ENCODE data around the gene PLA2G6.
"Not testable (repeated sequence)": the region's sequence is repeated elsewhere in the genome, so short reads cannot be mapped to it uniquely, and the experiment has no call there.

Gene PLA2G6

DNA sequence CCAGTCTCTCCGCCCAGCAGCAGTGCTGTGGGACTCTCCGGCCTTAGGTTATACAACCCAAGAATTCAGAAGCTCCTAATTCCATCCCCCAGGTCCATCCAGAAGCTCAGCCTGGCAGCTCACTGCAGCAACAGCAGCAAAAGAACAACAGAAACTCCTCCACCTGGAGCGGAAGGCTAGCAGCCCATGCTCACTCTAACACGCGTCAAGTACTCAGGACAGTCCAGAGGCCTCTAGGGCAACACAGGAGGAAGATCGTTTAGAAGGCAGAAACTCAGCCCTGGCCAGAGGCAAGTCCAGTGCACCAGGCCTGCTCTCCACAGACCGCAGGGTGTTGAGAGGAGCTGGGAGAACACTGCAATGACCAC is 17.1 kb downstream of the PLA2G6 start:
- no peak for DNase-seq (ENCODE audit: low spot score)

DNA sequence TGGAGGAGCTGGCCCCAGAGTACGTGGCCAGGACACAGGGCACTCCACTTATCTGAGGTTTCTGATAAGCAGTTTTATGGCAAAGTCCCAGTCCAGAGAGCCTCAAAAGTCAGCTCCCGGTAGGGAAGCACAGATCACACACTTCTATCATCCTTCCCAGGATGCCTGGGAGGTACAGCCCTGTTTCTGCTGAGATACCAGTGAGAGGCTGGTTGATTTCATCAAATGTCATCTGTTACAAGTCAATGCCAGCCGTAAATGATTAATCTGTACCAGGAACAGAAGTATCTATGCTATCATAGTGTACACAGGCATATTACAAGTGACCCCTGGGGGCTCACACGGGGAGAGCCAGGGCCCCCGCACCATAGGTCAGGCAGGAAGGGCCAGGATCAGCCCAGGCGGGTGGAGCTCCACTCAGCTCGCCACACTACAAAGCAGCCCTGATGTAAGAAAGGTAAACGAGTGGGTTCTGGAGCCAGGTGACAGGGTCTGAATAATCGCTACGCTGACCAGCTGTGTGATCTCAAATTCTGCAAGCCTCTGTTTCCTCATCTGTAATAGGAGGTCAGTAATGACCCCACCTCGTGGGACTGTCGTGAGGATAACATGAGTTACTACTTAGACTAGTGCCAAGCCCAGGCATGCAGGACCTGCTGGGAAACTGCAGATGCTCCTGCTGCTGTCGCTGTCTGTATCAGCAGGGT is 17.6 kb downstream of the PLA2G6 start:
- no peak for DNase-seq (ENCODE audit: low spot score)

DNA sequence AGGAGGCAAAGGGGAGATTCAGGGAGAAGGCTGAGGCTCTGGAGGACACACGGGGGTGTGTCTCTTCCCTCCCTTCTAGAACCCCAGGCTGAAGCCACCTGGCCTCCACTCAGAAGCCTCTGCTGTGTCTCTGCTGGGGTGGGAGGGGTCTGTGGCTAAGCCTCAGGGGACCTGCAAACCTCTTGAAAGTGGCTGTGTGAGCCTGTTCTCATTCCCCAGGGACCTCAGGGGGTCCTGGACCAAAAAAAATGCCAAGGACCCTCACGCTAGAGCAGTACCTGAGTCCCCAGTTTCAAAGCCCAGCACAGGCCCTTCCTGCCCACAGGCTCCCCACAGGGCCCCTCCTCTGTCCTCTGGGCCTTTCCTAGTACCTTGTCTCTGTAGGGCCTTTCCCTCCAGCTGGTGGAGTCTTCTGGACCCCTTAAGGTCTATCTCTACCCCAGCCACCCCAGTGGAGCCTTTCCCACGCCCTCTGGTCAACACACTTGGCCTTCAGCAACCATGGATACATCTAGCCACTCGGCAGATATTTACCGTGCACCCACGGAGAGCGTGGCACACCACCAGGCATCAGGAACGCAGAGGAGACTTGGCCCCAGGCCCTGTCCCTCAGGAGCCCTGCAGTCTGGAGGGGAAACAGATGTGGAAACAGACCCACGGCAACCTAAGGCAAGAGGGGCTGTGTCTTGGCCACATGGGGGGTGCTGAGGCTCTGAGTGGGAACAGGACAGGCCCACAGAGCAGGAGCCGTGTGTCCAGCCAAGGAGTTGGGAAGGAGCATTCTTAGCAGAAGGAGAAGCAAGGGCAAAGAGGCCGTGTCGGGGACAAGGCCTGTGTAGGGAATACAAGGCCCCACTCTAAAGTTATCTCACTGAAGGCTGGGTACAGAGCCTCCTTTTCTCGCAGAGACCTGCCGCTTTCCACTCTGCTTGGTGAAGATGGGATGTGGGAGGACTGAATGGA is 18.5 kb downstream of the PLA2G6 start:
- DNase-seq (ENCODE audit: low spot score), result no peak

DNA sequence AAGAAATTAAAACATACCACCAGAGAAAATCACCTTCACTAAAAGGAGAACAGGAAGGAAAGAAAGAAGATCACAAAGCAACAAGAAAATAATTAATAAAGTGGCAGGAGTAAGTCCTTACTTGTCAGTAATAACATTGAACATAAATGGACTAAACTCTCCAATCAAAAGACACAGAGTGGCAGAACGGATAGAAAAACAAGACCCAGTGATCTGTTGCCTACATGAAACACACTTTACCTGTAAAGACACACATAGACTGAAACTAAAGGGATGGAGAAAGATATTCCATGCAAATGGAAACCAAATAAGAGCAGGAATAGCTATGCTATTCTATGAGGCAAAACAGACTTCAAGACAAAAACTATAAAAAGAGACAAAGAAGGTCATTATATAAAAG is 25.9 kb downstream of the PLA2G6 start:
- no peak for DNase-seq (ENCODE audit: low spot score)

DNA sequence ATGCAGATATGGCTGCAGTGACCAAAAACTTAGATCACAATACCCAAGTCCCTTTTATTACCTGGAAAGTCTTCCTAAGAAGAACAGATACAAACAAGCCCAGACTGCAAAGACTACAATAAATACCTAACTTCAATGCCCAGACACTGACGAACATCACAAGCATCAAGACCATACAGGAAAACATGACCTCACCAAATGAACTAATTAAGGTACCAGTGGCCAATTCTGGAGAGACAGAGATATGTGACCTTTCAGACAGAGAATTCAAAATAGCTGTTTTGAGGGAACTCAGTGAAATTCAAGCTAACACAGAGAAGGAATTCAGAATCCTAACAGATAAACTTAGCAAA is 27.1 kb downstream of the PLA2G6 start:
- DNase-seq (ENCODE audit: low spot score), result not testable (repeated sequence)

DNA sequence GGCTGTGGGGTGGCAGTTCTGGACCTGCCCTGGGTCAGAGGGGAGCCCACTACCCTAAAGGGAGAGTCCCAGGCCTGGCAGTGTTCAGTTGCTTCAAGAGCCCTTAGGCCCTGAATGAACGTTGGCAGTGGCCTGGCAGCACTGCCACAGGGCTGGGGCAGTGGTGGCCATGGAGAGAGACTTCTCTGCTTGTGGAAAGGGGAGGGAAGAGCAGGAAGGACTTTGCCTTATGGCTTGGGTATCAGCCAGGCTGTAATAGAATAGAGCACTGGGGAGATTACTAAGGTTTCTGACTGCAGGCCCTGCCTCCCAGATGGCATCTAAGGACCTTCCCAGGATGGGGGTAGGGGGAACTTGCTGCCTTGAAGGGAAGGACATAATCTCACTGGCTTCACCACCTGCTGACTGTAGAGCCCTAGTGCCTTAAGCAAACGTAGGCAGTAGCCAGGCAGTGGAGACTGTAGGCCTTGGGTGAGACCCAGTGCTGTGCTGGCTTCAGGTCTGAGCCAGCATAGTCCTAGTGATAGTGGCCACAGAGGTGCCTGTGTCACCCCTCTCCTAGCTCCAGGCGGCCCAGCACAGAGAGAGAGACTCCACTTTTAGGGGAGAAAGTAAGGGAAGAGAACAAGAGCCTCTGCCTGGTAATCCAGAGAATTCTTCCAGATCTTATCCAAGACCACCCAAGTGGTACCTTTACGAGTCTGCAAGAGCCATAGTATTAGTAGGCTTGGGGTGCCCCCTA is 27.6 kb downstream of the PLA2G6 start:
- DNase-seq (ENCODE audit: low spot score), result no peak

DNA sequence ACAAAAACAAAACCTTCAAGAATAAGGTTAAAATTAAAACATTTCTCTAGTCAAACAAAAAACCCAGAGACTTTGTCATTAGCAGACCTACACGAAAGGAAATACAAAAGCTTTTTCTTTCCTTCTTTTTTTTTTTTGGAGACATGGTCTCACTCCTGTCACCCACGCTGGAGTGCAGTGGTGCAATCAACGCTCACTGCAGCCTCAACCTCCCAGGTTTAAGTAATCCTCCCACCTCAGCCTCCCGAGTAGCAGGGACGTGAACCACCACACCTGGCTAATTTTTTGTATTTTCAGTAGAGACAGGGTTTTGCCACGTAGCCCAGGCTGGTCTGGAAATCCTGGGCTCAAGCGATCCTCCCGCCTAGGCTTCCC is 30.5 kb downstream of the PLA2G6 start:
- DNase-seq (ENCODE audit: low spot score), result no peak

DNA sequence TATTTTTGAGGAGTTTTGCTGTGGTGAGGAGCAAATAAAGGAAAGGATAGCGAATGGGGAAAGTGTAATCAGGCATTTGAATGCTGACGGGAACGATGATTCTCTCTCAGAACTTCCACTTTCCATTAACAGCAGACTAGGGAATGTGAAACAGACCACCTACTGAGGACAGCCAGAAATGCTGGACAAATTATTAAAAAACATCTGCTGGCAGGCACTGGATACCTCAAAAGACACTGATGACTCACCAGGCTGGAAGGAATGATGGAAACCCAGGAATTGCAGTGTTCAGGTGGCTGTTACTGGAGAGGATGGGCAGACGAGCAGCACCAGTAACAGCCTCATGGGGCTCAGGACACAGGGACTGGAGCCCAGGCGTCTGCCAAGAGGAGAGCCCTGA is 33.4 kb downstream of the PLA2G6 start:
- no peak for DNase-seq (ENCODE audit: low spot score)

DNA sequence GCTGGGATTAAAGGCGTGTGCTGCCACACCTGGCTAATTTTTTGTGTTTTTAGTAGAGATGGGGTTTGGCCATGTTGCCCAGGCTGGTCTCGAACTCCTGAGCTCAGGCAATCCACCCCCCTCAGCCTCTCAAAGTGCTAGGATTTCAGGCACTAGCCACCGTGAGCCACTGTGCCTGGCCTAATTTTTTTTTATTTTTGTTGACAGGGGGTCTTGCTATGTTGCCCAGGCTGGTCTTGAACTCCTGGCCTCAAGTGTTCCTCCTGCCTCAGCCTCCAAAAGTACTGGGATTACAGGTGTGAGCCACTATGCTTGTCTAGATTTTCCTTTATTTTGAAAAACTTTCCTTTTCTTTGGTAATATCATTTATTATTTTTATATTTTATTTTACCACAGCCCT is 35.5 kb downstream of the PLA2G6 start:
- DNase-seq (ENCODE audit: low spot score), result not testable (repeated sequence)

DNA sequence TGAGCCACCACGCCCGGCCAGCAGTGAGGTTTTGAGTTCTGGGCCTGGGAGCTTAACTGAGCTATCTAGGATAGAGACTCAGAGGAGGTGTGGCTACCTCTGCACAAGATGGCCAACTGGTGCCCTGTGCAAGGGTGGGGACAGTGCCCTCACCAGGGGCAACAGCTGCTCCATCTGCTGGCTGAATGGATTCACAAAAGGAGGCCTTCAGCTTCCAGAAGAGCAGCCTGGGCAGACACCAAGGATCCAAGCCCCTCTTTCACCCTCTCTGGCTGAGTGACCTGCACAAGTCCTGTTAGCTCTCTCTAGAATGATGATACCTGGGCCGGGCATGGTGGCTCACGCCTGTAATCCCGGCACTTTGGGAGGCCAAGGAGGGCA is 37.6 kb downstream of the PLA2G6 start:
- peak; percentile 68 for DNase-seq (ENCODE audit: low spot score)

DNA sequence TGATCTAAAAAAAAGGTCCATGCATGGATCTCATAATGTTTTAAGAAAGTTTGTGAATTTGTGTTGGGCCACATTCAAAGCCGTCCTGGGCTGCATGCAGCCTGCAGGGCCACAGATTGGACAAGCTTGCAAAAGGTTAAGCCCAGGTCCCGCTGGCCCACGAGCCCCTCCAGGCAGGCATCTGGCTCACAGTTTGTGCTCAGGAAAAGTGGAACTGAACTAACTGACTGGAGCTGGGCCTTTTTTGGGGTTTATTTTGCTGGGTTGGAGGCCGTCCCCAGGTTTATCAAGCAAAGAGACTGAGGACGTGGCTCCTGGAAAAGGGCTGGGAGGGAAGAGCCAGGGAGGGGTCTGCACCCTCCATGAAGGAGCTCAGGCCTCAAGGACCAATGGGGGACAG is 39.0 kb downstream of the PLA2G6 start:
- DNase-seq (ENCODE audit: low spot score), result no peak

DNA sequence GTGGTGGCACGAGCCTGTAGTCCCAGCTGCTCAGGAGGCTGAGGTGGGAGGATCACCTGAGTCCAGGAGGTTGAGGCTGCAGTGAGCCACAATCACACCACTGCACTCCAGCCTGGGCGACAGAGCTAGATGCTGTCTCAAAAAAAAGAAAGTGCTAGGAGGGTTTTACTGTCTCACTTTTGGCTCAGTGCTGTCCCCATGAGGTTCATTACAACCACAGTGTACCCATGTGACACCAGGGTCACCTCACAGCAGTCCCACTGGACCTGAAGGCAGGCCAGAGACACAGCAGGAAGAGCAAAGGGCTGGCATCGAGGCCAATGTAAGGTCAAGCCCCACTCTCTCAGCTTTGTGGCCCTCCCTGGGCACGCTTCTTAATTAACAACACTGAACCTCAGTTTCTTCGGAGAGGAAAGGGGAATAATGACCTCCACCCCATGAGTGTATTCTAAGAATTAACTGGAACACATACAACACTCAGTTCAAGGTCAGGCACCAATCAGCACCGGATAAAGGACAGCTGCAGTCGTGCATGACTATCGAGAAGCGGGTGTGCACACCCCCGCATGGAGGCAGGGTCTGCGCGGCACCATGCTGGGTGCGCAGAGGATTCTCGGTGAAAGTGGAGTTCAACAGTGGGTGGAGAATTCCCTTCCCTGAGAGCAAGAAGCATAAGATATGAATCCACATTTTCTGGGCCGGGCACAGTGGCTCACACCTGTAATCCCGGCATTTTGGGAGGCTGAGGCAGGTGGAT is 40.2 kb downstream of the PLA2G6 start:
- DNase-seq (ENCODE audit: low spot score), result no peak

DNA sequence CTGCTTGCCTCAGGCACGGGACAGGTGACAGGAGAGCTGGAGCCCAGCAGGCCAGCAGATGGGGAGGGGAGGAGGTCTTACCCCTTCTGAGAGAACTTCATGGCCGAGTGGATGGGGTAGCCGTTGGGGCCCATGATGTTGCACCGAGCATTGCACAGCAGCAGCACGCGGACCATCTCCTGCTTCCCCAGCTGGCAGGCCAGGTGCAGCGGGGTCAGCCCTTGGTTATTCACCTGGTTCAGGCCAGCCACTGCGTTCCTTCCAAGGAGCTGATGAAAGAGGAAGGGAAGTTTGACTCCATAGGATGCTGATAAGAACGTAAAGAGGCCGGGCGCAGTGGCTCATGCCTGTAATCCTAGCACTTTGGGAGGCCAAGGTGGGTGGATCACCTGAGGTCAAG is 41.7 kb downstream of the PLA2G6 start:
- no peak for DNase-seq (ENCODE audit: low spot score)

DNA sequence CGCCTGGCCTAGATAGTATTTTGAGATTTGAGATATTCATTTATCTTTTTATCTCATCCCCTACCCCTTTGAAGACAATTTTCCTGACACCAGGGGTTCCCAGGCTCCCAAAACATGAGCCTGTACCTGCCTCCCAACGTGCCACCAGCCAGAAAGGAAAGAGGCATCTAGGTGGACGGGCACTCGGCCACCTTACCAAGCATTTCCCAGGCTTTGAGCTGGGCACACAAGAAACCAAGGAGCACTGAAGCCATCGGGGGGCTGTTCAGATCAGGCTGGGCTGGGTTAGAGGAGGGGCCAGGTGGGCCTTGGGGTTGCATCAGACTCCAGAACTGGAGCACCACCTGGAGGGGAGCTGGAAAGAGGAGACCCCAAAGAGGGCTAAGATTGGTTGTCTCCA is 42.7 kb downstream of the PLA2G6 start:
- DNase-seq (ENCODE audit: low spot score), result no peak

DNA sequence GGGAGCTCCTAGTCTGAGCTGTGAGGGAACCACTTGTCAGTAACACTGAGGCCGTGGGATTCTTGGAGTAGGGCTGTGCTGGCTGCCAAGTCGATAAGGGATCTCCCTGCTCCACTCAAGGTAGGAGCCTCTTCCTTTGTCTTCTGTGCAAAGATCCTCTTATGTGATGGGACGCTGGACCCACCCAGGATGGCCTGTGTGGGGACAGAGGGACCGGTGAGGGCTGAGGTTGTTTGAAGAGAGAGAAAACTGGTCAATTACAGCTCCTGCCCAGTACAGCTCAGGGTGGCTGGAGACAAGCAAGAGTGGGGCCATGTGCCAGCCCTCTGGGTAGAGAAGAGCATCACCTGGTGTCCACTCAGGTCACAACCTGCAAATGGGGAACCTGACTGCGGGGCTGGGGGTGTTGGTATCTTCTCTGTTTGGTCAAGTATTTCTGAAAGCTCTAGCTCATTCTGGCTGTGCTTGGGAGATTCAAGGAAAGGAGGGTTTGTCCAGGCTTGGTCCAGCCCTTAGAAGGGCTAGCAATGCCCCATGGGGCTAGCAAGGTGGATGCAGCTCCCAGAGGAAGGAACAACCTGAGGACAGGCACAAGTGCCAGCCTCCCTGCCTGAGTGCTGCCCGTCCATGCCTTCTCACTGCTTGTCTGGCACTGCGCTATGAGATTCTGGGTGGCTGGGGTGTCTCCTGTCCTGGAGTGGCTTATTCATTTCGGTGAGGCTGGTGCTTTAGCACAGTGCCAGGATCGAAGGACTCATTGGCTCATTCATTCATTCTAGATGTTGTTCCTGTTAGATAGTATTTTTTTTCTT is 43.5 kb downstream of the PLA2G6 start:
- no peak for DNase-seq (ENCODE audit: low spot score)

DNA sequence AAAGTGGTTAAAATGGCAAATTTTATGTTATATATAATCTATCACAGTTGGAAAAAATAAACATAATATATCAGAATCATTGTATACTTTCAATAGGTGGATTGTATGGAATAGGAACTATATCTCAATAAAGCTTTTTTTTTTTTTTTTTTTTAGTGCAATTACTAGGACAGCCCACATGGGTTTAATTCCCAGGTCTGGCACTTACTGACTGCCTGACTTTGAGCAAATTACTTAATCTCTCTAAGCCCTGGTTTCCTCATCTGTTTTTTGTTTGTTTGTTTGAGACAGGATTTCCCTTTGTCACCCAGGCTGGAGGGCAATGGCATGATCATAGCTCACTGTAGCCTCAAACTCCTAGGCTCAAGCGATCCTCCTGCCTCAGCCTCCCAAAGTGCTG is 45.0 kb downstream of the PLA2G6 start:
- no peak for DNase-seq (ENCODE audit: low spot score)

DNA sequence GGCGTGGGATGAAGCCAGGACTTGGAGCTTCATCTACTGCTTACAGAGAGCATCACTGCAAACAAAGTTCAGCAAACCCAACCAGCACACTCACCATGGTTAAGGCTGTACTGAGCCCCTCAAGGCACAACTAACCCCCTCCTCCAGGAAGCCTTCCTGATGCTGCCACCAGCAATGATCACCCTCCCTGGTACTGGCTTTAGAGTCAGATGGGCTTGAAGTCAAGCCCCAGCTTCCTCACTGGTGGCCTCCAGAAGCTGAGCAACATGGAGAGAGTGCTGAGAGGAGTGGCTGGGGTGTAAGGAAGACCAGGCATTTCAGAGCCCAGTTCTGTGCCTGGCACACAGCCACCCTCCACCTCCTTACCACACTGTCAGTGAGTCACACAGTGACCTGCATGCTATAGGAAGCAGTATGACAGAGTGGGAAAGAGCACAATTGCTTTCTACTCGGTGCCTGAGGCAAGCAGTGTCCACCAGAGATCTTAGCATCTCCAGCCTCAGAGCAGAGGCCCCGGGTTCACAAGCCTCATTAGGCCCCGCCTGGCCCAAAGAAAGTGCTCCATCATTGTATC is 46.4 kb downstream of the PLA2G6 start:
- DNase-seq (ENCODE audit: low spot score), result peak; percentile 66

DNA sequence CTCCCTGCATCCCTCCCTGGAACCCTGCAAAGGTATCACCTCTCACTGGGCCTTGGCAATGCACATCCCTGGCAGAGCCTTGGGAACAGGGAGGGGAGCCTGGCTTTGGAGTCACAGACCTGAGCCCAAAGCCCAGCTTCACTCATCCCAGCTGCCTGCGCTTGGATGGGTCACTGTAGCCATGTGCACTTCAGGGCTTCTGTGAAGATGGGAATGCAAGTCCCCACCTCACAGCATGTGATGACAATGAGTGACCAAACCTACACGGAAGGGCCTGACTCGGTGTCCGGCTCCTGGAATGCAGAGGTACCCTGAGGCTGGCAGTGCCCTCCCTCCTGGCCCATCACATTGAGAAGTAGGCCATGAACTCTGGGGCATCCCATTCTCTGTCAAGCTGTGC is 48.3 kb downstream of the PLA2G6 start:
- DNase-seq (ENCODE audit: low spot score), result no peak

DNA sequence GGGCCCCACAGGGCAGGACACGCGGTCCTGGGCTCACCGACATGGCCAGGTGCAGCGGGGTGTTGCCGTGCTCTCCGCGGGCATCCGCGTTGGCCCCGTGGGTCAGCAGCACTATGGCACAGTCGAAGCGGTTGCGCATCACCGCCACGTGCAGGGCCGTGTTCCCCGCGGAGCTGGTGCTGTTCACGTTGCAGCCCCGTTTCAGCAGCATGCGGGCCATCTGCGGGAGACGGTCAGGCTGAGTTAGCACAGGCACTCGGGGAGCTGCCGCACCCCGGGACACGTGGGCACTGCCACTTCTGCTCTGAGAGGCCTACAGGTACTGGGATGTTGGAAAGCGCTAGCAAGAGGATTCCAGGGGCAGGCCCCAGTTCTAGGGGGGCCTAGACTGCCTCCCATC is 48.8 kb downstream of the PLA2G6 start:
- no peak for DNase-seq (ENCODE audit: low spot score)

DNA sequence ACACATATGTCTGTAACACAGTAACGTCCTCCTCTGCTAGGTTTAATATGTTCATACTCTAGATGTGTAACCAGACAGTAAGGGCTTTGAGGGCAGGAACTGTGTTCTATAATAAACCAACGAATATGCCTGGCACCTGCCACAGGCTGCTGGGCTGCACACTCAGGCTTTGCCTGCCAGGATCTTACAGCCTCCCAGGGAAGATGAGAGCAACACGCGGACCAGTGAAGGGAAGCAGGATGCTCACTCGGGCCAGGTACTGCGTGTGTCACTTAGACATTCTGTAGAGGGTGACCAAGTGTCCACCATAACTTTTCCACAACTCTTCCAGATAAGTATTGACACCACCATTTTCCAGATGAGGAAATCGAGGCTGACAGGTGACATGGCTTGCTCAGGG is 49.5 kb downstream of the PLA2G6 start:
- no peak for DNase-seq (ENCODE audit: low spot score)

DNA sequence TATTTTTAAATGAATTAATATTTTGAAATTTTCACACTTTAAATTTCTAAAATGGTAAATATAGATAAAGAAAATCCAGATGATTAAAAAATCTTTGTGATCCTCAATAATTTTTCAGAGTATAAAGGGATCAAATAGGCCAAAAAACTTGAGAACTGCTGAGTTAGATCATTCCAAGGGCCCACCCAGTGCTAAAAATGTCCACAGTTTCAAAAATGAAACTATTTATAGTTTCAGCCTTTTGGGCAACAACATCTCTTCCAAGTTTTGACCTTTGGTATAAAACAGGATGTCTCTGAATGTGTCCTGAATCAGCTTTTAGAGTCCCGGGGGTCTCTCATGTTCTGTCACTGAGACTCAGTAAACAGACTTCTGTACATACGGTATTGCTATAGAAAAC is 50.2 kb downstream of the PLA2G6 start:
- DNase-seq (ENCODE audit: low spot score), result no peak
